Liver (tissue), 9 donors: Measurements from ENCODE around the gene ZNF594. TPM values are rescaled to one million over a fixed set of nuclear protein-coding genes. Genes with fewer than 3 reads are reported as not detected.
"Not testable (repeated sequence)": the region's sequence is repeated elsewhere in the genome, so short reads cannot be mapped to it uniquely, and the experiment has no call there.

Experiments
- DNase-seq: peaks from one replicate; pipeline ENCODE4 v3.0.0-alpha.2; 2017; ENCODE audit warnings: low spot score
- H3K27ac ChIP-seq, 2 donors: one replicate each; pipeline ENCODE4 v1.7.0; 2013; ENCODE audit warnings: inconsistent platforms in 2 of 2, low read length in 2 of 2, control low read depth in 1 of 2, low read depth in 1 of 2, mild to moderate bottlenecking in 1 of 2
- H3K27me3 ChIP-seq, 4 donors: one replicate each; pipeline versions ENCODE4 v1.6.1 to v1.7.0; 2013; ENCODE audit warnings: low read length in 3 of 4, inconsistent platforms in 1 of 4, mild to moderate bottlenecking in 1 of 4, moderate library complexity in 1 of 4; ENCODE audit not compliant: control insufficient read depth in 4 of 4, insufficient read depth in 4 of 4
- H3K36me3 ChIP-seq, 4 donors: one replicate each; pipeline versions ENCODE4 v1.6.1 to v1.7.0; 2013; ENCODE audit warnings: low read length in 3 of 4, mild to moderate bottlenecking in 3 of 4, low read depth in 1 of 4, moderate library complexity in 1 of 4; ENCODE audit not compliant: control insufficient read depth in 4 of 4, insufficient read depth in 3 of 4
- H3K4me1 ChIP-seq, 4 donors: one replicate each; pipeline versions ENCODE4 v1.6.1 to v1.7.0; 2013; ENCODE audit warnings: low read length in 3 of 4, mild to moderate bottlenecking in 3 of 4, moderate library complexity in 1 of 4; ENCODE audit not compliant: control insufficient read depth in 4 of 4, insufficient read depth in 4 of 4
- H3K4me3 ChIP-seq, 3 donors: one replicate each; pipeline versions ENCODE4 v1.6.1 to v1.7.0; 2013; ENCODE audit warnings: low read length in 3 of 3, control low read depth in 1 of 3, low read depth in 1 of 3, mild to moderate bottlenecking in 1 of 3
- H3K9ac ChIP-seq, 2 donors: one replicate each; pipeline ENCODE4 v1.7.0; 2013; ENCODE audit warnings: low read length in 2 of 2, mild to moderate bottlenecking in 2 of 2, moderate library complexity in 2 of 2, control low read depth in 1 of 2, low read depth in 1 of 2
- H3K9me3 ChIP-seq, 4 donors: one replicate each; pipeline versions ENCODE4 v1.6.1 to v1.7.0; 2013; ENCODE audit warnings: low read length in 3 of 4; ENCODE audit not compliant: control insufficient read depth in 4 of 4
- EGR1 ChIP-seq, 2 donors: IDR thresholded peaks; 2 replicates each; pipeline ENCODE4 v1.6.1; 2016 to 2018; ENCODE audit warnings: antibody characterized with exemption in 2 of 2, low read depth in 2 of 2
- FOXA1 ChIP-seq: IDR thresholded peaks from 2 replicates; pipeline ENCODE4 v1.6.1; 2016; ENCODE audit warnings: antibody characterized with exemption
- FOXA2 ChIP-seq: IDR thresholded peaks from 2 replicates; pipeline ENCODE4 v1.6.1; 2016; ENCODE audit warnings: antibody characterized with exemption
- GABPA ChIP-seq, 2 donors: IDR thresholded peaks in 1 of 2; conservative IDR thresholded peaks in 1 of 2; 2 replicates each; pipeline ENCODE4 v1.6.1; 2016; ENCODE audit warnings: antibody characterized with exemption in 2 of 2, mild to moderate bottlenecking in 1 of 2, moderate library complexity in 1 of 2
- HNF4G ChIP-seq: IDR thresholded peaks from 2 replicates; pipeline ENCODE4 v1.6.1; 2016; ENCODE audit warnings: antibody characterized with exemption
- JUND ChIP-seq, 2 donors: IDR thresholded peaks; 2 replicates each; pipeline ENCODE4 v1.6.1; 2016; ENCODE audit warnings: antibody characterized with exemption in 2 of 2
- NR2F2 ChIP-seq: IDR thresholded peaks from 2 replicates; pipeline ENCODE4 v1.6.1; 2016; ENCODE audit warnings: antibody characterized with exemption
- RAD21 ChIP-seq, 2 donors: IDR thresholded peaks; 2 replicates each; pipeline ENCODE4 v1.6.1; 2016; ENCODE audit warnings: antibody characterized with exemption in 2 of 2, mild to moderate bottlenecking in 2 of 2
- RXRA ChIP-seq, 2 donors: IDR thresholded peaks; 2 replicates each; pipeline ENCODE4 v1.6.1; 2017 to 2018; ENCODE audit warnings: antibody characterized with exemption in 2 of 2, mild to moderate bottlenecking in 1 of 2
- SP1 ChIP-seq: IDR thresholded peaks from 2 replicates; pipeline ENCODE4 v1.6.1; 2018; ENCODE audit warnings: antibody characterized with exemption, mild to moderate bottlenecking
- TAF1 ChIP-seq: conservative IDR thresholded peaks from 2 replicates; pipeline ENCODE4 v1.6.1; 2016; ENCODE audit warnings: antibody characterized with exemption, mild to moderate bottlenecking
- YY1 ChIP-seq: IDR thresholded peaks from 2 replicates; pipeline ENCODE4 v1.6.1; 2016; ENCODE audit warnings: antibody characterized with exemption, mild to moderate bottlenecking
- WGBS: extraction: QIAGEN DNeasy Blood & Tissue Kit; methylation state at CpG from one replicate; pipeline ENCODE4 v1.1.7; 2013; 5-methylcytosine and 5-hydroxymethylcytosine counted together
- polyA plus RNA-seq, 2 donors: library from polyadenylated mRNA; stranded (reverse) in 1 of 2; unstranded in 1 of 2; fragments of 200-250 nt in 1 of 2; fragments of >200 nt in 1 of 2; fragmentation: Nextera tagmentation in 1 of 2; extraction: Ambion mirVana in 1 of 2; gene quantifications; one replicate each; pipeline versions ENCODE4 v1.2.1 to v1.2.3, GENCODE V29; 2013 to 2015
- total RNA-seq, 2 donors: library from RNA; depleted of rRNA; stranded (reverse); fragments of >200 nt; gene quantifications; one replicate each; pipeline ENCODE4 v1.2.3, GENCODE V29; 2014
- TF ChIP-seq, protein P1 (sequence below): IDR thresholded peaks from 2 replicates; pipeline ENCODE4 v1.6.1; 2016; ENCODE audit warnings: antibody characterized with exemption, mild to moderate bottlenecking
- TF ChIP-seq, protein P2 (sequence below): IDR thresholded peaks from 2 replicates; pipeline ENCODE4 v1.6.1; 2016; ENCODE audit warnings: antibody characterized with exemption
- TF ChIP-seq, protein P3 (sequence below): fragments of 150-350 bp; IDR thresholded peaks from 2 replicates; pipeline ENCODE4 v1.5.1; 2017; ENCODE audit warnings: improper control_type of control experiment, low read depth, low read length; ENCODE audit not compliant: missing input control
- TF ChIP-seq, protein P4 (sequence below): IDR thresholded peaks from 2 replicates; pipeline ENCODE4 v1.6.1; 2016; ENCODE audit warnings: antibody characterized with exemption
- donor health status: healthy.
- donor health status: healthy.
- donor health status: healthy.
- donor health status: healthy.
- donor health status: healthy.

Gene ZNF594
- total and polyA plus RNA-seq, 4 donors = 0.76 to 7.4 (median 4.1) TPM

DNA sequence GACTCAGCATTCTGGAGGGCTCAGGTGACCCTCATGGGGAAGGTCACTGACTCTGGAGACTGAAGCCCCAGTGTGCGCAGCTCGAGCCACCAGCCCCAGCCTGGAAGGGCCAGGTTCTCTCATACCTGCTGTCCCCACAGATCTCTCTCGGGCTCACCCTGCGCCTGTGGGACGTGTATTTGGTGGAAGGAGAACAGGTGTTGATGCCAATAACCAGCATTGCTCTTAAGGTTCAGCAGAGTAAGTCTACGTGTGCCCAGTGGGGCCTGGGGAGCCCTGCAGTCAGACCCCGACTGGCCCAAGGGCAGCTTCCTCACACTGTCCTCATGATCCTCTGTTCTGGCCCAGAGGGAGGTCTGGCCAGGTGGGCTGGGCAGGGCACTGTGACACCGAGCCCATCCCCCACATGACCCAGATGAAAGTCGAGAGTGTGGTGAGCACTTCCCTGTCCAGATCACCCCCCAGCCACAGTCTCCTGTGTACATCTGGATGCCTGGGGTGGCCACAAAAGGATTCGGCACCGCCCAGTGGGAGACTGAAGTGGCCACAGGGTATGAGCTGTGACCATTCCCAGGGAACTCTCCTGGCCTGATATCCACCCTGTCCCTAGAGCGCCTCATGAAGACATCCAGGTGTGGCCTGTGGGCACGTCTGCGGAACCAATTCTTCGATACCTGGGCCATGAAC, 54.0 kb downstream of the ZNF594 start:
- not testable (repeated sequence) for H3K36me3 ChIP-seq, H3K27me3 ChIP-seq, H3K27ac ChIP-seq, H3K9ac ChIP-seq, H3K4me3 ChIP-seq, H3K4me1 ChIP-seq, H3K9me3 ChIP-seq, DNase-seq
- 89% methylated on average over 15 of the region's 15 CpGs for WGBS

DNA sequence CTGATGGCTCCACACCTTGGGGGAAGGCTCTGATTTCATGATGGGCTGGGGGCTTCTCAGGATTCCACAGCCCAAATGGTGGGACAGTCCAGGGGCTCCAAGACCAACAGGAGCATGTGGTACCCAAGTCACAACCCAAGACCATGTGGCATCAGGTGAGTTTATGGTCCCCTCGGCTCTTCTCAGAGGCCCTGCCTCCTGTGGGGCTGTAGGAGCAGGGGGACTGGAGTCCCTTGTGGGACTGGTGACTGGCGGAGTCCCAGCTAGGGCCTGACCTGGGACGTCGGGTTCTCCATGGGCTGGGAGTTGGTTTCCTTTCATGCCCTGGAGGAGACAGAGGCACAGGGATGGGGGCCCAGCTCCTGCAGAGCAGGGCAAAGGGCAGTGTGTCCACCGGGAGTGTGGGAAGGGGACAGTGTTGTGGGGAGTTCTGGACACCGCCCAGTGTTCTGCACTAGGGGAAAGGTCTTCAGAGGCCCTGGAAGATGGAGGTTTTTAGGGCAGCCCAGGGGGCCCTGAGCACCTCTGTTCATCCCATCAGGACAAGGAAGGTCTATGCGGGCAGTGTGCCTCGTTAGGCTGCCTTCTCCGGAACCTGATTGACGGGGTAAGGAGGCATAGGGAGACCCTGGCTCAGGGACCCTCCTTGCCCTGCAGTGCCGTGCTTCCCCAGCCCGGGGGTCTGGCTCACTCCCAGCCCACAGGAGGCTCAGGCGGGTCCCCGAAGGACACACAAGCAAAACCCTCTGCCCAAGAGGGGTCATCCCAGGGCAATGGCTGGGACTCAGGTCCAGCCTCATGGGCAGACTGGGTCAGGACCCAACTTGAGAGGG, 54.9 kb downstream of the ZNF594 start:
- 88% methylated on average over 14 of the region's 14 CpGs for WGBS
- not testable (repeated sequence) for H3K4me1 ChIP-seq, H3K4me3 ChIP-seq, DNase-seq, H3K9me3 ChIP-seq, H3K9ac ChIP-seq, H3K27me3 ChIP-seq, H3K36me3 ChIP-seq, H3K27ac ChIP-seq

DNA sequence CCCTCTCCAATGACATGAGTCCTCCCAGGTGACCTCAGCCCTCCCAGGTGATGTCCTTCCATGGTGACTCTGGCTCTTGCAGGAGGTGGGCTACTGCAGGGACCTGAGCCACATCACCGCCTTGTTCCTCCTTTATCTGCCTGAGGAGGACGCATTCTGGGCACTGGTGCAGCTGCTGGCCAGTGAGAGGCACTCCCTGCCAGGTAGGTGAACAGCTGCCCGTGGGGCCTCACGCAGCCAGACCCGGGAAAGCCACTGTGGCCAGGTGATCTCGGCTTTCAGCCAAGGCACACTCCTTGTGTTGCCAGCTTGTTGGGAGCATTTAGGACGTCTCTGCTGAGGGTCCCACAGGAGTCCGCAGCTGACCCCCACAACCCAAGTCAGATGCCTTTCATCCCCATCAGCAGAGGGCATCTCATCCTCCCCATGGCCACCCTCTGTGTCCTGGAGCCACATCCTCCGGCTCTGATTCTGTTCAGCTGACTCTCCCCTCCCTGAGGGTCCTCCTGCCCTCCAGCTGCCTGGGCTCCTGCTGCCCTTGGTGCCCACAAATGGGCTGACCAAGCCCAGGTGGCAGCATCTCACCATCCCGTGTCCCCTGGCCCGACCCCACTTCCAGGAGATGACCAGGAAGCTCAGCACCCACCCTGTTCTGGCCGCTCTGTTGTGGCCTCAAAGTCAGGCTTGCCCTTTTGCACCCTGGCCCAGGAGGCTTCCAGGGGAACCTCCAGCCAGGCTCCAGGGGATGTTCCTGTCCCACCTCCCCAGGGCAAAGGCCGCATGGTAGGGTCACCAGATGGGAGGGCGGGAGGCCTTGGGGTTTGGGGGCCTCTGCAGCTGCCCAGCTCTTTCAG, 55.7 kb downstream of the ZNF594 start:
- 93% methylated on average over 14 of the region's 14 CpGs for WGBS
- Histone ChIP-seq H3K27me3 (no peaks in the 10 kb centered on the region), H3K9me3 (no peaks in the 10 kb centered on the region), H3K4me3 (no peak overlapping the region), H3K27ac (no peak overlapping the region), H3K36me3 (no peaks in the 10 kb centered on the region), H3K4me1 (no peaks in the 10 kb centered on the region), H3K9ac (no peak overlapping the region)
- no peak for DNase-seq
- TF ChIP-seq RXRA (IDR thresholded peaks at IDR 0.05) (no peak), JUND (IDR thresholded peaks at IDR 0.05) (no peak), FOXA2 (no peak), YY1 (no peak), TAF1 (no peak), FOXA1 (no peak), SP1 (no peak), NR2F2 (no peak), RAD21 (IDR thresholded peaks at IDR 0.05) (no peak), HNF4G (no peak), GABPA (IDR thresholded peaks at IDR 0.05 in 1 of 2, conservative IDR thresholded peaks at IDR 0.05 in 1 of 2) (no peak), EGR1 (IDR thresholded peaks at IDR 0.05; ENCODE audit: low read depth in 2 of 2) (no peak)
- TF ChIP-seq, protein P1, sequence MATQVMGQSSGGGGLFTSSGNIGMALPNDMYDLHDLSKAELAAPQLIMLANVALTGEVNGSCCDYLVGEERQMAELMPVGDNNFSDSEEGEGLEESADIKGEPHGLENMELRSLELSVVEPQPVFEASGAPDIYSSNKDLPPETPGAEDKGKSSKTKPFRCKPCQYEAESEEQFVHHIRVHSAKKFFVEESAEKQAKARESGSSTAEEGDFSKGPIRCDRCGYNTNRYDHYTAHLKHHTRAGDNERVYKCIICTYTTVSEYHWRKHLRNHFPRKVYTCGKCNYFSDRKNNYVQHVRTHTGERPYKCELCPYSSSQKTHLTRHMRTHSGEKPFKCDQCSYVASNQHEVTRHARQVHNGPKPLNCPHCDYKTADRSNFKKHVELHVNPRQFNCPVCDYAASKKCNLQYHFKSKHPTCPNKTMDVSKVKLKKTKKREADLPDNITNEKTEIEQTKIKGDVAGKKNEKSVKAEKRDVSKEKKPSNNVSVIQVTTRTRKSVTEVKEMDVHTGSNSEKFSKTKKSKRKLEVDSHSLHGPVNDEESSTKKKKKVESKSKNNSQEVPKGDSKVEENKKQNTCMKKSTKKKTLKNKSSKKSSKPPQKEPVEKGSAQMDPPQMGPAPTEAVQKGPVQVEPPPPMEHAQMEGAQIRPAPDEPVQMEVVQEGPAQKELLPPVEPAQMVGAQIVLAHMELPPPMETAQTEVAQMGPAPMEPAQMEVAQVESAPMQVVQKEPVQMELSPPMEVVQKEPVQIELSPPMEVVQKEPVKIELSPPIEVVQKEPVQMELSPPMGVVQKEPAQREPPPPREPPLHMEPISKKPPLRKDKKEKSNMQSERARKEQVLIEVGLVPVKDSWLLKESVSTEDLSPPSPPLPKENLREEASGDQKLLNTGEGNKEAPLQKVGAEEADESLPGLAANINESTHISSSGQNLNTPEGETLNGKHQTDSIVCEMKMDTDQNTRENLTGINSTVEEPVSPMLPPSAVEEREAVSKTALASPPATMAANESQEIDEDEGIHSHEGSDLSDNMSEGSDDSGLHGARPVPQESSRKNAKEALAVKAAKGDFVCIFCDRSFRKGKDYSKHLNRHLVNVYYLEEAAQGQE = no peak
- TF ChIP-seq, protein P2, sequence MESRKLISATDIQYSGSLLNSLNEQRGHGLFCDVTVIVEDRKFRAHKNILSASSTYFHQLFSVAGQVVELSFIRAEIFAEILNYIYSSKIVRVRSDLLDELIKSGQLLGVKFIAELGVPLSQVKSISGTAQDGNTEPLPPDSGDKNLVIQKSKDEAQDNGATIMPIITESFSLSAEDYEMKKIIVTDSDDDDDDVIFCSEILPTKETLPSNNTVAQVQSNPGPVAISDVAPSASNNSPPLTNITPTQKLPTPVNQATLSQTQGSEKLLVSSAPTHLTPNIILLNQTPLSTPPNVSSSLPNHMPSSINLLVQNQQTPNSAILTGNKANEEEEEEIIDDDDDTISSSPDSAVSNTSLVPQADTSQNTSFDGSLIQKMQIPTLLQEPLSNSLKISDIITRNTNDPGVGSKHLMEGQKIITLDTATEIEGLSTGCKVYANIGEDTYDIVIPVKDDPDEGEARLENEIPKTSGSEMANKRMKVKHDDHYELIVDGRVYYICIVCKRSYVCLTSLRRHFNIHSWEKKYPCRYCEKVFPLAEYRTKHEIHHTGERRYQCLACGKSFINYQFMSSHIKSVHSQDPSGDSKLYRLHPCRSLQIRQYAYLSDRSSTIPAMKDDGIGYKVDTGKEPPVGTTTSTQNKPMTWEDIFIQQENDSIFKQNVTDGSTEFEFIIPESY = no peak
- TF ChIP-seq, protein P3, sequence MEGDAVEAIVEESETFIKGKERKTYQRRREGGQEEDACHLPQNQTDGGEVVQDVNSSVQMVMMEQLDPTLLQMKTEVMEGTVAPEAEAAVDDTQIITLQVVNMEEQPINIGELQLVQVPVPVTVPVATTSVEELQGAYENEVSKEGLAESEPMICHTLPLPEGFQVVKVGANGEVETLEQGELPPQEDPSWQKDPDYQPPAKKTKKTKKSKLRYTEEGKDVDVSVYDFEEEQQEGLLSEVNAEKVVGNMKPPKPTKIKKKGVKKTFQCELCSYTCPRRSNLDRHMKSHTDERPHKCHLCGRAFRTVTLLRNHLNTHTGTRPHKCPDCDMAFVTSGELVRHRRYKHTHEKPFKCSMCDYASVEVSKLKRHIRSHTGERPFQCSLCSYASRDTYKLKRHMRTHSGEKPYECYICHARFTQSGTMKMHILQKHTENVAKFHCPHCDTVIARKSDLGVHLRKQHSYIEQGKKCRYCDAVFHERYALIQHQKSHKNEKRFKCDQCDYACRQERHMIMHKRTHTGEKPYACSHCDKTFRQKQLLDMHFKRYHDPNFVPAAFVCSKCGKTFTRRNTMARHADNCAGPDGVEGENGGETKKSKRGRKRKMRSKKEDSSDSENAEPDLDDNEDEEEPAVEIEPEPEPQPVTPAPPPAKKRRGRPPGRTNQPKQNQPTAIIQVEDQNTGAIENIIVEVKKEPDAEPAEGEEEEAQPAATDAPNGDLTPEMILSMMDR = no peak
- TF ChIP-seq, protein P4, sequence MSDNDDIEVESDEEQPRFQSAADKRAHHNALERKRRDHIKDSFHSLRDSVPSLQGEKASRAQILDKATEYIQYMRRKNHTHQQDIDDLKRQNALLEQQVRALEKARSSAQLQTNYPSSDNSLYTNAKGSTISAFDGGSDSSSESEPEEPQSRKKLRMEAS = no peak
